PC-3 (cell line): ENCODE measurements around the gene CHRDL2.

Experiments
- EZH2 ChIP-seq: fragments of 300-600 bp; sonication (generic); IDR thresholded peaks from one replicate; pipeline ENCODE4 v1.6.1; 2017; ENCODE audit warnings: antibody characterized with exemption, mild to moderate bottlenecking, low read length; ENCODE audit not compliant: unreplicated experiment
- TF ChIP-seq, protein P1 (sequence below): fragments of 300-600 bp; sonication (generic); conservative IDR thresholded peaks from 2 replicates; pipeline ENCODE4 v1.5.1; 2017; ENCODE audit warnings: antibody characterized with exemption, low read depth, mild to moderate bottlenecking, low read length

DNA sequence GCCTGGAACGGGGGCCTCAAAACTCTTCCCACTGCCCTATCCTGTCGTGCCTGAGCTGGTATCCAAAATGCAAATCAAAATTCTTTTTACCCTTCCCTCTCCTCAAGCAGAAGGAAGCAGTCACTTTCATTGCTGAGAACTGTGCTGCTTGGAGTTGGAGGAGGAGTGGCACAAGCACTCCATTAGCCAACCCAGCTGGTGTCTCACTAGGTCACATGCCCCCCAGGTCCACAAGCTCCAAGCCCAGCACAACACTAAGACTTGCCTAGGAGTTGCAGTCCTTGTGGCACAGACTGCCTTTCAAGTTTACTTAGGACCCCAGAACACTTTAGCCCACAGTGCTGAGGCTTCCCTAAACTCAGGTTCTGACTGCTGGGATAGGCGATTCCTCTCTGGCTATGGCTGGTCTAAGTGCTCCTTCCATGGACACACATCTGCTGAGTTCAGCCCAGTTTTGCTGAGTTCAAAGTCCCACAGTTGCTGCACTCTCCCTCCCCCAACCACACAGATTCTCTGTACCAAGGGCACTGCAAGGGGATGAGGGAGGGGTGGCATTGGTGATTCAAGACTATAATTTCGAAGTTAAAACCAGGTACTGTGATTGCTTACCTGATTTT is 68.6 kb downstream of the CHRDL2 start:
- TF ChIP-seq, protein P1, sequence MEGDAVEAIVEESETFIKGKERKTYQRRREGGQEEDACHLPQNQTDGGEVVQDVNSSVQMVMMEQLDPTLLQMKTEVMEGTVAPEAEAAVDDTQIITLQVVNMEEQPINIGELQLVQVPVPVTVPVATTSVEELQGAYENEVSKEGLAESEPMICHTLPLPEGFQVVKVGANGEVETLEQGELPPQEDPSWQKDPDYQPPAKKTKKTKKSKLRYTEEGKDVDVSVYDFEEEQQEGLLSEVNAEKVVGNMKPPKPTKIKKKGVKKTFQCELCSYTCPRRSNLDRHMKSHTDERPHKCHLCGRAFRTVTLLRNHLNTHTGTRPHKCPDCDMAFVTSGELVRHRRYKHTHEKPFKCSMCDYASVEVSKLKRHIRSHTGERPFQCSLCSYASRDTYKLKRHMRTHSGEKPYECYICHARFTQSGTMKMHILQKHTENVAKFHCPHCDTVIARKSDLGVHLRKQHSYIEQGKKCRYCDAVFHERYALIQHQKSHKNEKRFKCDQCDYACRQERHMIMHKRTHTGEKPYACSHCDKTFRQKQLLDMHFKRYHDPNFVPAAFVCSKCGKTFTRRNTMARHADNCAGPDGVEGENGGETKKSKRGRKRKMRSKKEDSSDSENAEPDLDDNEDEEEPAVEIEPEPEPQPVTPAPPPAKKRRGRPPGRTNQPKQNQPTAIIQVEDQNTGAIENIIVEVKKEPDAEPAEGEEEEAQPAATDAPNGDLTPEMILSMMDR, result no peak
- TF ChIP-seq EZH2, result no peak
